DND-41 (cell line): ENCODE results near the gene ARHGAP6.

Source experiments
- ATAC-seq: fragments of 200-7000 bp; cut with Tn5 transposase; 3 replicates; pipeline ENCODE4 v1.9.1; 2021; ENCODE audit warnings: low read depth; ENCODE audit not compliant: insufficient read depth
- DNase-seq: peaks from one replicate; pipeline ENCODE4 v3.0.0-alpha.2; 2020
- H2AFZ ChIP-seq: 2 replicates; pipeline ENCODE4 v1.6.0; 2012; ENCODE audit warnings: low read depth, low read length
- H3K27ac ChIP-seq: 2 replicates; pipeline ENCODE4 v1.5.1; 2012; ENCODE audit warnings: low read length, inconsistent platforms
- H3K27me3 ChIP-seq: fragments of 200-600 bp; sonication (generic); 2 replicates; pipeline ENCODE4 v1.6.0; 2012; ENCODE audit warnings: low read length, mild to moderate bottlenecking, inconsistent platforms; ENCODE audit not compliant: insufficient read depth, poor library complexity
- H3K36me3 ChIP-seq: 2 replicates; pipeline ENCODE4 v1.5.1; 2012; ENCODE audit warnings: low read length, inconsistent platforms; ENCODE audit not compliant: insufficient read depth
- H3K4me1 ChIP-seq: 2 replicates; pipeline ENCODE4 v1.5.1; 2012; ENCODE audit warnings: mild to moderate bottlenecking, low read length; ENCODE audit not compliant: insufficient read depth
- H3K4me2 ChIP-seq: 2 replicates; pipeline ENCODE4 v1.6.0; 2012; ENCODE audit warnings: mild to moderate bottlenecking, moderate library complexity, low read length, inconsistent platforms; ENCODE audit not compliant: insufficient read depth
- H3K4me3 ChIP-seq, 2 experiments: fragments of 200-600 bp in 1 of 2; shearing (Covaris generic) in 1 of 2; 2 replicates each; pipeline ENCODE4 v1.5.1; 2012 to 2016; ENCODE audit warnings: inconsistent platforms in 2 of 2, low read length in 2 of 2, mild to moderate bottlenecking in 2 of 2, low read depth in 1 of 2, moderate library complexity in 1 of 2
- H3K79me2 ChIP-seq: 2 replicates; pipeline ENCODE4 v1.6.0; 2012; ENCODE audit warnings: low read length, inconsistent platforms; ENCODE audit not compliant: insufficient read depth
- H3K9ac ChIP-seq: 2 replicates; pipeline ENCODE4 v1.6.0; 2012; ENCODE audit warnings: low read depth, mild to moderate bottlenecking, inconsistent platforms, low read length, moderate library complexity
- H3K9me3 ChIP-seq: 2 replicates; pipeline ENCODE4 v1.5.1; 2012; ENCODE audit warnings: low read length, moderate library complexity, mild to moderate bottlenecking, inconsistent platforms; ENCODE audit not compliant: insufficient read depth, severe bottlenecking
- H4K20me1 ChIP-seq: 2 replicates; pipeline ENCODE4 v1.6.0; 2012; ENCODE audit warnings: low read length; ENCODE audit not compliant: insufficient read depth
- EZH2 ChIP-seq: IDR thresholded peaks from 3 replicates; pipeline ENCODE4 v1.6.1; 2012; ENCODE audit warnings: borderline replicate concordance, low read depth, mild to moderate bottlenecking, moderate library complexity, low read length, inconsistent platforms; ENCODE audit not compliant: severe bottlenecking
- TF ChIP-seq, protein P1 (sequence below): IDR thresholded peaks from 2 replicates; pipeline ENCODE4 v1.5.1; 2012; ENCODE audit warnings: borderline replicate concordance, low read length, moderate library complexity, mild to moderate bottlenecking; ENCODE audit not compliant: poor library complexity, severe bottlenecking; ENCODE audit errors: extremely low read depth

The ARHGAP6 gene

DNA sequence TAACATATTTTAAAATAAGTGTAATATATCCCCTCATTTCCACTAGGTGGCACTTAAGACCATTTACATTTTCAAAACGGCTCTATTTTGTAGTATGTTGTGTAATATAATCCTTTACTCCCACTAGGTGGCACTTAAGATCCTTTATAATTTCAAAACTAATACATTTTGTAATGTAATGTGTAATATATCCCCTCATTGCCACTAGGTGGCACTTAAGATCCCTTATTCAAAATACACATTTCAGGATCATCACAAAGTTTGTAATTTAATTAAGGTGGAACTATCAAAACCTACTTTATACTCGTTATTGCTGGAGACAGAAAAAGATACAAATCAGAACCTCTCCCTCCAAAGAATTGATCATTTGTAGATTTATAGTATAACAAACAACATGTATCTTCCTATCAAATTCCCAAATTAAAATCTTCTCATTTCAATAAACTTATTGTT is 132.5 kb downstream of the ARHGAP6 start:
- Histone ChIP-seq H3K27me3 (no peaks in the 10 kb centered on the region), H3K9ac (no peak overlapping the region), H2AFZ (no peak overlapping the region), H4K20me1 (no peaks in the 10 kb centered on the region), H3K4me2 (no peak overlapping the region), H3K4me1 (no peaks in the 10 kb centered on the region), H3K9me3 (no peaks in the 10 kb centered on the region), H3K79me2 (no peaks in the 10 kb centered on the region), H3K4me3 (no peak overlapping the region), H3K27ac (no peak overlapping the region), H3K36me3 (no peaks in the 10 kb centered on the region)
- peak; percentile 95 for ATAC-seq
- TF ChIP-seq, protein P1, sequence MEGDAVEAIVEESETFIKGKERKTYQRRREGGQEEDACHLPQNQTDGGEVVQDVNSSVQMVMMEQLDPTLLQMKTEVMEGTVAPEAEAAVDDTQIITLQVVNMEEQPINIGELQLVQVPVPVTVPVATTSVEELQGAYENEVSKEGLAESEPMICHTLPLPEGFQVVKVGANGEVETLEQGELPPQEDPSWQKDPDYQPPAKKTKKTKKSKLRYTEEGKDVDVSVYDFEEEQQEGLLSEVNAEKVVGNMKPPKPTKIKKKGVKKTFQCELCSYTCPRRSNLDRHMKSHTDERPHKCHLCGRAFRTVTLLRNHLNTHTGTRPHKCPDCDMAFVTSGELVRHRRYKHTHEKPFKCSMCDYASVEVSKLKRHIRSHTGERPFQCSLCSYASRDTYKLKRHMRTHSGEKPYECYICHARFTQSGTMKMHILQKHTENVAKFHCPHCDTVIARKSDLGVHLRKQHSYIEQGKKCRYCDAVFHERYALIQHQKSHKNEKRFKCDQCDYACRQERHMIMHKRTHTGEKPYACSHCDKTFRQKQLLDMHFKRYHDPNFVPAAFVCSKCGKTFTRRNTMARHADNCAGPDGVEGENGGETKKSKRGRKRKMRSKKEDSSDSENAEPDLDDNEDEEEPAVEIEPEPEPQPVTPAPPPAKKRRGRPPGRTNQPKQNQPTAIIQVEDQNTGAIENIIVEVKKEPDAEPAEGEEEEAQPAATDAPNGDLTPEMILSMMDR, result peak; percentile 75
- no peak for TF ChIP-seq EZH2
- DNase-seq, result no peak

DNA sequence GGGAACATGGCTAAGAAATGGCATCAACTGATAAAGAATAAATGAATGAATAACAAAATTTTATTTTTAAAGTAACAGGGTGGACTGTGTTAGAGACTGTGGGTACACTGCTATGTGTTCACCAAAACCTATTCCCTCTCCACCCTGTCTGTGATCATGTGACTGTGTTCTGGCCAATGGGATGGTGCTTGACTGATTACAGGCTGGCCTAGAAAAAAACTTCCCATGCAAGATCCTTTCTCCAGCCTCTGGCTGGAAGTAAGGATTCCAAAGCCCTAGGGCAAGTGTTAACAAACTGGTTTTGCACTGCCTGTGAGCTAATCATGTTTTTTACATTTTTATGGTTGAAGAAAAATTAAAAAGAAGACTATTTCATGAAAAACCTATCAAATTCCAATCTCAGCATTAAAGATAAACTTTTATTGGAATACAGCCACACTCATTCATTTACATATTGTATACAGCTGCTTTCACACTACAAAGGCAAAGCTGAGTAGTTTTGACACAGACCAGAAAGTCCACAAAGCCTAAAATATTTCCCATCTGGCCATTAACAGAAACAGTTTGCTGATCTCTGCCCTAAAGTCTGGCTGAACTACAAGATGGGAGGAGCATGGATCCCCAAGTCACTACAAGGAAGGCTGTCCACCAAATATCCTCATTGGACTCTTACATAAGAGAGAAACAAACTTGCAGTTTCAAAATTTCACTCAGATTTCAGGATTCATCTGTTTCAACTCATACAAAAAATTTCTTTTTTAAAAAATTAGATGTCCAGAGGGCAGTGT is 133.2 kb downstream of the ARHGAP6 start:
- Histone ChIP-seq H3K27me3 (no peaks in the 10 kb centered on the region), H3K9me3 (no peaks in the 10 kb centered on the region), H3K36me3 (no peaks in the 10 kb centered on the region), H3K4me1 (no peaks in the 10 kb centered on the region), H3K4me2 (no peak overlapping the region), H3K27ac (no peak overlapping the region), H2AFZ (no peak overlapping the region), H3K9ac (no peak overlapping the region), H4K20me1 (no peaks in the 10 kb centered on the region), H3K4me3 (no peak overlapping the region), H3K79me2 (no peaks in the 10 kb centered on the region)
- TF ChIP-seq, protein P1, result no peak
- TF ChIP-seq EZH2, result no peak
- DNase-seq (no peak), ATAC-seq (no peak)

DNA sequence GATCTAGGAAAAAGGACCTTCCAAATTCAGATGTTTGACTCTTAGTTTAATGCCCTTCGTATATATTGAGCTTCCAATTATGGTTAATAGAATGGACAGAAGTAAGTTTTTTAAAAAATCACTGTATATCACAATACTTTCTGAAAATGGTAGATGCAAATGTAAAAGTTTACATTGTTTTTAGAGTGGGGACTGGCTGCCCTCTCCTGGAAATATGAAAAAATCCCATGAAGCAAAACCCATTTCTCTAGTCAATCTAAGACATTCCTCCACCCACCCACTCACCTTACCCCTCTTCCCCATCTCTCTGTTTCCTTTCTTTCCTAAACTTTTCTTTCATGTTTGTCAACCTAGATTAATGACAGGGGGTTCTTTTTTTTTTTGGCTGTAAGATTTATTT is 134.5 kb downstream of the ARHGAP6 start:
- H2AFZ ChIP-seq, result no peak overlapping the region
- H3K27me3 ChIP-seq, result no peaks in the 10 kb centered on the region
- no peaks in the 10 kb centered on the region for H4K20me1 ChIP-seq
- H3K4me3 ChIP-seq, result no peak overlapping the region
- no peaks in the 10 kb centered on the region for H3K9me3 ChIP-seq
- no peak overlapping the region for H3K4me2 ChIP-seq
- TF ChIP-seq, protein P1, result no peak
- TF ChIP-seq EZH2, result no peak
- H3K9ac ChIP-seq, result no peak overlapping the region
- DNase-seq, result no peak
- no peaks in the 10 kb centered on the region for H3K36me3 ChIP-seq
- H3K4me1 ChIP-seq, result no peaks in the 10 kb centered on the region
- H3K79me2 ChIP-seq, result no peaks in the 10 kb centered on the region
- no peak for ATAC-seq
- no peak overlapping the region for H3K27ac ChIP-seq

DNA sequence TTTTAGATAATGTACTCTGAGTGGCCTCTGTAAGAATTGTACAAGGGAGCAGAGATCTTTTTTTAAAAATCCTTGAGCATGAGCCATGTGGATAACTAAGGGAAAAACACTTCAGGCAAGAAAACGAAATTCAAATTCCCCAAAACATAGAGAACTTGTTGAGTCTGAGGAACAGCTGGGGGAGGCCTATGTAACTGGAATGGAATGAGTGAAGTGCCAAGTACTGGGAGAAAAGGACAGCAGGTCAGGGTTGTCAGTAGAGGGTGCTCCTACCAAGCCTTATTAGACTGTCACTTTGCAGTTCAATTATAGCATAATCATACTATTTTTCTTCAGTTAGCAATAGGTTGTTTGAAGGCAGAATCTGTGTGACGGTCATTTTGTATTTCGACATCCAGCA is 135.1 kb downstream of the ARHGAP6 start:
- Histone ChIP-seq H3K4me2 (no peak overlapping the region), H3K27ac (no peak overlapping the region), H3K36me3 (no peaks in the 10 kb centered on the region), H3K79me2 (no peaks in the 10 kb centered on the region), H3K9ac (no peak overlapping the region), H3K4me3 (no peak overlapping the region), H3K9me3 (no peaks in the 10 kb centered on the region), H3K27me3 (no peaks in the 10 kb centered on the region), H3K4me1 (no peaks in the 10 kb centered on the region), H4K20me1 (no peaks in the 10 kb centered on the region), H2AFZ (no peak overlapping the region)
- no peak for TF ChIP-seq EZH2
- TF ChIP-seq, protein P1, result no peak
- ATAC-seq (no peak), DNase-seq (no peak)
